HPDE6-E6E7 (cell line): ENCODE measurements around the gene AGFG1.

Source experiments
- DNase-seq: peaks from one replicate; pipeline ENCODE4 v3.0.0; 2011; ENCODE audit warnings: missing footprints; ENCODE audit errors: extremely low spot score

Gene AGFG1, protein sequence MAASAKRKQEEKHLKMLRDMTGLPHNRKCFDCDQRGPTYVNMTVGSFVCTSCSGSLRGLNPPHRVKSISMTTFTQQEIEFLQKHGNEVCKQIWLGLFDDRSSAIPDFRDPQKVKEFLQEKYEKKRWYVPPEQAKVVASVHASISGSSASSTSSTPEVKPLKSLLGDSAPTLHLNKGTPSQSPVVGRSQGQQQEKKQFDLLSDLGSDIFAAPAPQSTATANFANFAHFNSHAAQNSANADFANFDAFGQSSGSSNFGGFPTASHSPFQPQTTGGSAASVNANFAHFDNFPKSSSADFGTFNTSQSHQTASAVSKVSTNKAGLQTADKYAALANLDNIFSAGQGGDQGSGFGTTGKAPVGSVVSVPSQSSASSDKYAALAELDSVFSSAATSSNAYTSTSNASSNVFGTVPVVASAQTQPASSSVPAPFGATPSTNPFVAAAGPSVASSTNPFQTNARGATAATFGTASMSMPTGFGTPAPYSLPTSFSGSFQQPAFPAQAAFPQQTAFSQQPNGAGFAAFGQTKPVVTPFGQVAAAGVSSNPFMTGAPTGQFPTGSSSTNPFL

GRCh38 chr2:227471924-227472264, at the start of gene AGFG1:
Gene AGFG1 (plus strand): TSS chr2:227472156. CDS start chr2:227472422, 266 bp downstream.
- DNase-seq: peak; percentile 88

DNA sequence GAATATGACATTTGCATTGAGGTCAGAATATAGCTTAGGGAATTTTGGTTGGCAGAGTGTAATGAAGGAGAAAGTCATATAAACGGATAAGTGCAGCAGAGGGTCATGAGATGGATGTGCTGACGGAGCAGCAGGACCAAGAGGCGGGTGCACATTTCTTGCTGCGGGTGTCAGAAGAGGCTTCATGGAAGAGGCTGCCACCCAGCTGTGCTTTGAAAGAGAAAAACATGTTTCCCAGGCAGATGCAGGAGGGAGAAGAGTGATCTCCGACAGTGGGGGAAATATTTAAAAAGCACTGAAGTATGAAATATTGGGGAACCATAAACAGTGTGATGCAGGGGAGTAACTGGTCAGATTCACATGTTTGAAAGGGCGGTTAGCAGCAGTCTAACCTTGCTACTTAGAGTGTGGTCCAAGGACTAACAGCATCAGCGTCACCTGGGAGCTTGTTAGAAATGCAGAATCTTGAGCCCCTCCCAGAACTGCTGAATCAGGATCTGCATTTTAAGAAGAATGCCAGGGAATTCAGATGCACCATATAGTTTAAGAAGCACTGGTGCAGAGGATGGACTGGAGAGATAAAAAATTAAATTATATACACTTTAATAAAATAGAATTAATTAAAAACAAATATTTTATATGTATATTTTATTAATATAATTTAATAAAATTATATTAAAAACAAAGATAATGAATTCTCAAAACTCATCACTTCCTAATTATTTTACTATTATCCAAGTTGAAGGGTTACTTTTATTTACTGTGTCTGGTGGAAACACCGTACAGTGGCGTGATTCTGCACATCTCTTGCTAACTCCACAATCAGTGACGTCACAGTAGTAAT, 48.1 kb upstream of the AGFG1 start:
- no peak for DNase-seq

GRCh38 chr2:227428731-227429285, 43.1 kb upstream of the AGFG1 start:
- DNase-seq: no peak

DNA sequence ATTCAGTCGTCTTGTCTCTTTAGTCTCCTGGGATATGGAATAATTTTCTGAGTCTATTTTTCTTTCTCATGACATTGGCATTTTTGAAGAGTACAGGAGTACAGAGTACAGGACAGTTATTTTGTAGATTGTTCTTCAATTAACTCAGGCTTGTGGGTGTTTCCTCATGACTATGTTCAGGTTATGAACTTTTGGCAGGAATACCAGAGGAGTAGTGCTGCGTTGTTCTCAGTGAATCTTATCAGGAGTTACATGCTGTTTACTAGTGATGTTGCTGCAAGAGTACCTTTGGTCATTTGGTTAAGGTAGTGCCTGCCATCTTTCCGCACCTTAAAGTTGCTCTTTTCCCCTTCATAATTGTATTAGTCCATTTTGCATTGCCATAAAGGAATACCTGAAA, 41.3 kb upstream of the AGFG1 start:
- DNase-seq: no peak

DNA sequence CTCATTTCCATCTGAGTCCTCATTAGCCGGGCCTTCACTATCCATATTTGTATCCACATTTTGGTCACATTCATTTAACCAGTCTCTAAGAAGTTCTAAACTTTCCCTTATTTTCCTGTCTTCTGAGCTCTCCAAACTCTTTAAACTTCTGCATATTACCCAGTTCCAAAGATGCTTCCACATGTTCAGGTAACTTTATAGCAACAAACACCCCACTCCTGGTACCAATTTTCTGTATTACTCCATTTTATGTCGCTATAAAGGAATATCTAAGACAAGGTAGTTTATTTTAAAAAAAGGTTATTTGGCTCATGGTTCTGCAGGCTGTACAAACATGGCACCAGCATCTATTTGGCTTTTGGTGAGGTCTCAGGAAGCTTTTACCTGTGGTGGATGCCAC, 38.8 kb upstream of the AGFG1 start:
- no peak for DNase-seq

GRCh38 chr2:227436436-227437174, 35.4 kb upstream of the AGFG1 start:
- no peak for DNase-seq

- DNase-seq: no peak
Measured at GRCh38 chr2:227439214-227439613, 32.7 kb upstream of the AGFG1 start.

DNA sequence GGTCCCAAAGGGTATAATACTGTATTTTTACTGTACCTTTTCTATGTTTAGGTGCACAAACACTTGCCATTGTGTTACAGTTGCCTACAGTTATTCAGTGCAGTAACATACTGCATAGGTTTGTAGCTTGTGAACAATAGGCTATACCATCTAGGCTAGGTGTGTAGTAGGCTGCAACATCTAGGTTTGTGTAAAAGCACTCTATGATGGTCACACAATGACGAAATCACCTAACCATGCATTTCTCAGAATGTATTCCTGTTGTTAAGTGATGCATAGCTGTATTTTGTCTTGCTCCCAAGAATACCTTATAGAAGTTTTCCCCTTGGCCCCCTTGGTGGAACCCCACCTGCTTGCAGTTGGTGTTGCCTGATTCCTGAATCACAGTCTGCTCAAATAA, 29.3 kb upstream of the AGFG1 start:
- no peak for DNase-seq

GRCh38 chr2:227443889-227444568, 27.9 kb upstream of the AGFG1 start:
- no peak for DNase-seq

DNA sequence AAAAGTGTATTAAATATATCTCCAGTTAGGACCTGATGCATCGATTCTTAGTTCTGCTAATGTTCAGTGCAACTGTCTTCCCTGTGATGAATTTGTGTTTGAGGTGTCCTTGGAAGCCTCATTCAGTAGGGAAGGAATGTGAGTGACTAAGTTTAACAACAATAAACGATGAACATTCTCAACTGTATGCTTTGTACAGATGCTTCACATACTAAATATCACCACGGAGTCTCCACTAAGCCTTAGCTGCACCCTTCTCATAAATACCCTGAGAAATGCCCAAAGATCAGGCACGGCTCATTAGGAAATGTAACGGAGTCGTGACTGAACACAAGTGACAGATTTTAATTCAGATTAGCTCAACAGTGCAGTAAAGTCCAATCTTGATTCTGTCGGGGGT, 24.4 kb upstream of the AGFG1 start:
- DNase-seq: no peak

- no peak for DNase-seq
Measured at GRCh38 chr2:227450311-227450841, 21.6 kb upstream of the AGFG1 start.

- DNase-seq: no peak
Measured at GRCh38 chr2:227450926-227451654, 20.9 kb upstream of the AGFG1 start.

DNA sequence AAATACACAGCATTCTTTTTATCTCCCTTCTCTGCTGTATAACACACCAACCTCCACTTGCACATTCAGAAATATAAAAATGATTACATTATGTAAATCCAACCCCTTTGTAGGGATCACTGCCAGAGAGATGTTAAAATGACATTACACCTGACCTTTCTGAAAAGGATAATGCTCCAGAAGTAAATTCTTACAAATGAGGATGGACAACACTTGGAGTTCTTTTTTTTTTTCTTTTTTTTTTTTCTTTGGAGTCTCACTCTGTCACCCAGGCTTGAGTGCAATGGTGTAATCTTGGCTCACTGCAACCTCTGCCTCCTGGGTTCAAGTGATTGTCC, 20.3 kb upstream of the AGFG1 start:
- DNase-seq: no peak

DNA sequence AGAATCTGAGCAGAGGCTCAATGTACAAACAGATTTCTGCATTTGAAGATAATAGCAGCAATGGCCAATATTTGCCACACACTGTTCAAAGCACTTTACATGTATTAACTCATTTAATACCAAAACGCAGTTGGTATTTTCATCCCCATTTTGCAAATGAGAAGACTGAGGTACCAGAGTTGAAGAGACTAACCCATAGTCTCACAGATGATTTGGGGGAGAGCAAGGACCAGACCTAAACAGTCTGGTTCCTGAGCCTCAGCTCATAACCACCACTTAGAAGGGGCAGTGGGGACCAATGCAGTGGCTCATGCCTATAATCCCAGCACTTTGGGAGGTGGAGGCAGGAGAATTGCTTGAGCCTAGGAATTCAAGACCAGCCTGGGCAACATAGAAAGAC, 18.1 kb upstream of the AGFG1 start:
- no peak for DNase-seq

- DNase-seq: no peak
Measured at GRCh38 chr2:227454323-227454860, 17.6 kb upstream of the AGFG1 start.

GRCh38 chr2:227455200-227455599, 16.8 kb upstream of the AGFG1 start:
- no peak for DNase-seq

DNA sequence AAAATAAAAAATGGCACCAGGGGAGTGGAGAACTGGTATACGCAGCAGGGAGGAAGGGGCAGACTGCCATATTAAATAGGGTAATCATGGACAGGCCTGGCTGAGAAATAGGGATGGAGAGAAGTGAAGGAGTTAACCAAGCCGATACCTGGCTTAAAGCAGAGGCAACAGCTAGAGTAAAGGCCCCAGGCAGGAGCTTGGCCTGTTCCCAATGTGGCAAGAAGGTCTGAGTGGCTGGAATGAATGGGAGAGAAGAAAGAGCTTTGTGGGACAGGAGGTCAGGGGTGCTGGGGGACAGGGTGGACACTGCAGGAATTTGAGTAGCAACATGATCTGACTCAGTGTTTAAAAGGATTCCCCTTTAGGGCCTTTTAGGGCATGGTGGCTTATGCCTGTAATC, 15.9 kb upstream of the AGFG1 start:
- DNase-seq: no peak

- no peak for DNase-seq
Measured at GRCh38 chr2:227456772-227457171, 15.2 kb upstream of the AGFG1 start.

- DNase-seq: no peak
Measured at GRCh38 chr2:227460070-227460485, 11.9 kb upstream of the AGFG1 start.

DNA sequence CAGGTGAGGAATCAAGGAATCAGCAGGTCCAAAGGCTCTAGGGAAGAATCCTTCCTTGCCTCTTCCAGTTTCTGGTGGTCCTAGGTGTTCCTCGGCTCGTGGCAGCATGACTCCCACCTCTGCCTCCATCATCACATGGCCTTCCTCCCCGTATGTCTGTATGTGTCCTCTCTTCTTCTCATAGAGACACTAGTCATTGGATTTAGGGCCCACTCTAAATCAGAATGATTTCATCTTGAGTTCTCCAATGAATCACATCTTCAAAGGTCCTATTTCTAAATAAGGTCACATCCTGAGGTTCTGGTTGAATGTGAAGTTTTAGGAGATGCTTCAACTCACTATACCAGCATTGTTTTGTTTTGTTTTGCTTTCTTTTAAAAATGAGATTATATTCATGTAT, 11.1 kb upstream of the AGFG1 start:
- no peak for DNase-seq
